Mammary epithelial cell (primary cell): ENCODE results near the gene PRLHR.

Experiments
- EZH2 ChIP-seq: IDR thresholded peaks from 2 replicates; pipeline ENCODE4 v1.6.1; 2012; ENCODE audit warnings: low read length, inconsistent platforms, borderline replicate concordance
- TF ChIP-seq, protein P1 (sequence below), 2 donors: IDR thresholded peaks in 1 of 2; conservative IDR thresholded peaks in 1 of 2; 2 replicates each; pipeline ENCODE4 v1.5.1; 2011 to 2012; ENCODE audit warnings: inconsistent platforms in 2 of 2, low read length in 2 of 2, mild to moderate bottlenecking in 2 of 2, control low read depth in 1 of 2, low read depth in 1 of 2; ENCODE audit not compliant: insufficient read depth in 1 of 2; ENCODE audit errors: extremely low read depth in 1 of 2

DNA sequence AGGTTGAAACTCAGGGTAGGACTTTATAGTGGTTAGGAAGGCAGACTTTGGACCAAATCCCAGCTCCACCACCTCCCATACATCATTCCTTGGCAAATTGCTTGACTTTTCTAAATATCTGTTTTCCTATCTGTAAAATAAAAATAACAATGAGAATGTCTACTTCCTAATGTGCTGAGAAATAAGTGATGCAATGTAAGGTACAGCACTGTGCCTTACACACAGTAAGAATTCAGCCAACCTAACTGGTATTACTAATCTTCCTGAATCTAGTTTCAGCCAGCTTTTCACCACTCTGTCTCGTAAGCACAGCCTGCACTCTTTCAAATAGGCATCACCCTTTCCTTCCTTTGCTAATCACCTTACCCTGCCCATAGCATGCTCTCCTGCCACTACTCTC lies 9.7 kb downstream of the PRLHR start:
- TF ChIP-seq, protein P1, sequence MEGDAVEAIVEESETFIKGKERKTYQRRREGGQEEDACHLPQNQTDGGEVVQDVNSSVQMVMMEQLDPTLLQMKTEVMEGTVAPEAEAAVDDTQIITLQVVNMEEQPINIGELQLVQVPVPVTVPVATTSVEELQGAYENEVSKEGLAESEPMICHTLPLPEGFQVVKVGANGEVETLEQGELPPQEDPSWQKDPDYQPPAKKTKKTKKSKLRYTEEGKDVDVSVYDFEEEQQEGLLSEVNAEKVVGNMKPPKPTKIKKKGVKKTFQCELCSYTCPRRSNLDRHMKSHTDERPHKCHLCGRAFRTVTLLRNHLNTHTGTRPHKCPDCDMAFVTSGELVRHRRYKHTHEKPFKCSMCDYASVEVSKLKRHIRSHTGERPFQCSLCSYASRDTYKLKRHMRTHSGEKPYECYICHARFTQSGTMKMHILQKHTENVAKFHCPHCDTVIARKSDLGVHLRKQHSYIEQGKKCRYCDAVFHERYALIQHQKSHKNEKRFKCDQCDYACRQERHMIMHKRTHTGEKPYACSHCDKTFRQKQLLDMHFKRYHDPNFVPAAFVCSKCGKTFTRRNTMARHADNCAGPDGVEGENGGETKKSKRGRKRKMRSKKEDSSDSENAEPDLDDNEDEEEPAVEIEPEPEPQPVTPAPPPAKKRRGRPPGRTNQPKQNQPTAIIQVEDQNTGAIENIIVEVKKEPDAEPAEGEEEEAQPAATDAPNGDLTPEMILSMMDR (conservative IDR thresholded peaks at IDR 0.05 in 1 of 2, IDR thresholded peaks at IDR 0.05 in 1 of 2; ENCODE audit: extremely low read depth in 1 of 2, insufficient read depth in 1 of 2, low read depth in 1 of 2, low read length in 2 of 2) = no peak
- TF ChIP-seq EZH2 = no peak
